ENCODE results near the gene MFAP2.

DNA sequence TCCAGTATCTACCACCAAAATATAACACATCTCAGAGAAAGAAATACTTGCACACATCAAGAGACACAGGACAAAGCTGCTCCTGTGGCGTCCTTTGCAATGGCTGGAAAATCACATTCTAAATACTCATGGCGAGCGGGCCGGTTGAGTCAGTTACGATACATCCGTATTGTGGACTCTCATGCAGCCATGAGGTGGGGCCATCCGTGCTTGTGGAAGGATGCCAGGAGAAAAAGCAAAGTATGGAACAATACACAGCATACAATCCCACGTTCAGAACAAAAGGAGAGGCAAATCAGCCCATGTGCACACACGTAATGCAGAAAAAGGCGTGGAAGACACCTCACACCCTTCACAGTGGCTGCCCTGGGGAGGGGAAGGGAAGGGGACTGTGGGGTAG lies 18.2 kb upstream of the MFAP2 start:
- TF ChIP-seq POLR2AphosphoS5 (IDR thresholded peaks at IDR 0.05) (no peak), EP300 (IDR thresholded peaks at IDR 0.05) (no peak), POLR2A (IDR thresholded peaks at IDR 0.05) (no peak)
- TF ChIP-seq, protein P1, sequence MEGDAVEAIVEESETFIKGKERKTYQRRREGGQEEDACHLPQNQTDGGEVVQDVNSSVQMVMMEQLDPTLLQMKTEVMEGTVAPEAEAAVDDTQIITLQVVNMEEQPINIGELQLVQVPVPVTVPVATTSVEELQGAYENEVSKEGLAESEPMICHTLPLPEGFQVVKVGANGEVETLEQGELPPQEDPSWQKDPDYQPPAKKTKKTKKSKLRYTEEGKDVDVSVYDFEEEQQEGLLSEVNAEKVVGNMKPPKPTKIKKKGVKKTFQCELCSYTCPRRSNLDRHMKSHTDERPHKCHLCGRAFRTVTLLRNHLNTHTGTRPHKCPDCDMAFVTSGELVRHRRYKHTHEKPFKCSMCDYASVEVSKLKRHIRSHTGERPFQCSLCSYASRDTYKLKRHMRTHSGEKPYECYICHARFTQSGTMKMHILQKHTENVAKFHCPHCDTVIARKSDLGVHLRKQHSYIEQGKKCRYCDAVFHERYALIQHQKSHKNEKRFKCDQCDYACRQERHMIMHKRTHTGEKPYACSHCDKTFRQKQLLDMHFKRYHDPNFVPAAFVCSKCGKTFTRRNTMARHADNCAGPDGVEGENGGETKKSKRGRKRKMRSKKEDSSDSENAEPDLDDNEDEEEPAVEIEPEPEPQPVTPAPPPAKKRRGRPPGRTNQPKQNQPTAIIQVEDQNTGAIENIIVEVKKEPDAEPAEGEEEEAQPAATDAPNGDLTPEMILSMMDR (IDR thresholded peaks at IDR 0.05): no peak
